ENCODE measurements around the gene TOMM7.
"Not testable (repeated sequence)": the region's sequence is repeated elsewhere in the genome, so short reads cannot be mapped to it uniquely, and the experiment has no call there.

TOMM7 gene

GRCh38 chr7:22779730-22780323, 42.8 kb downstream of the TOMM7 start:
- not testable (repeated sequence) for DNase-seq

- DNase-seq = no peak
These were observed 45.7 kb downstream of the TOMM7 start for GRCh38 chr7:22776964-22777363.

GRCh38 chr7:22772885-22773284, 49.8 kb downstream of the TOMM7 start:
- DNase-seq = no peak

DNA sequence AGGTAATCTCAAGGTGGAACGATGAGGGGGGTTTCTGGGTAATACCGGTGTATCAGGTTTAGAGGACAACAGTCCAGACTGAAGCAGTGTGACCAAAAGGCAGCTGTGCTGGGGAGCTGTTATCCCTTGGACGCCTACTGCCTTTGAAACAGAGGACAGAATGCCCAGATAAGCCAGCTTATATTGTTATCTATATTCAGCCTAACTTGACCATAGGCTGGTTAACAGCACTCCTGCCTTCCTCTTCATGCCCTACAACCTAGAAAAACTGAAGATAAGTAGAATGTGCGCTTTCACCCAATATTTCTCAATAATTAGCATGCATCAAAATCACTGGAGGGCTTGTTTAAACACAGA, 50.8 kb downstream of the TOMM7 start:
- DNase-seq = no peak

DNA sequence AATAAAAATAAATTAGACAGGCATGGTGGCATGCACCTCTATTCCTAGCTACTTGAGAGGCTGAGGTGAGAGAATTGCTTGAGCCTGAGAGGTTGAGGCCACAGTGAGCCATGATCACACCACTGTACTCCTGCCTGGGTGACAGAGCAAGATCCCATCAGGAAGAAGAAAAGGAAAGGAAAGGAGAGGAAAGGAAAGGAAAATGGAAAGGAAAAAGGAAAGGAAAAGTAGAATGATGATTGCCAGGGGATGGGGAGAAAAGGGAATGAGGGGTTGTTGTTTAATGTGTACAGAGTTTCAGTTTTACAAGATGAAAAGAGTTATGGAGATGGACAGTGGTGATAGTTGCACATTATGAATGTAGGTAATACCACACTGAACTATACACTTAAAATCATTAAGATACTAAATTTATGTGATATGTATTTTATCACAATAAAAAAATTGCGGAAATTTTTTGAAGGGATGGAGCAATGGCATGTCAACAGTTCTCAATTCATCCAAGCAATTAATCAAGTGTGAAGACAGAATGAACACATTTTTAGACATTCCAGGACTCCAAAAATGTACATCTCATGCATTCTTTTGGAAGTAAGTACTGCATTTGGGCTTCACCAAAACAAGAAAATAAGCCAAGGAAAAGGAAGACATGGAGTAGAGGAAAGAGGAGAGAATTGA, 51.3 kb downstream of the TOMM7 start:
- DNase-seq = no peak

DNA sequence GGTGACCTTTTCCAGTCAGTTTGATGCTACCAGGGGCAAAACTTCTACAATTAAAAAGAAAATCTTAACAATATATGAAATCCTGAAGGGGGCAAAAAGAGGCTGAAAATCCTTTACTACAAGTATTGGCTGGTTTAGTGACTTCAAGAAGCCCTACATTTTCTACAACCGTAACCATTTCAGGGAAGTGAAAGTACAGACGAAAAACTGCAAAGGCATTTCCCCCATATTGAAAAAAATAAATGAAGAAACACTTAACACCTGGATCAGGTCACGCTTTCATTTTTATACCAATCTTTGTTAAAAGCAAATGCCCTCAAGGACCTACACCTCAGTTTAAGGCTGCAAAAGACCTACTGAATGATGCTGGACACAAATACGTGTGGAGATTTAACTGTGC, 57.0 kb downstream of the TOMM7 start:
- no peak for DNase-seq

Measured in HCEC 1CT (cell line).